ENCODE results near the gene DNAJC25. TPM values are rescaled to one million over a fixed set of nuclear protein-coding genes. Genes with fewer than 3 reads are reported as not detected.

The DNAJC25 gene
- total and polyA plus RNA-seq, 2 of the 13 experiments (the other 11 are each of a cell fraction or from before 2014, with no cell fraction given) = 5.7 to 10.2 TPM

DNA sequence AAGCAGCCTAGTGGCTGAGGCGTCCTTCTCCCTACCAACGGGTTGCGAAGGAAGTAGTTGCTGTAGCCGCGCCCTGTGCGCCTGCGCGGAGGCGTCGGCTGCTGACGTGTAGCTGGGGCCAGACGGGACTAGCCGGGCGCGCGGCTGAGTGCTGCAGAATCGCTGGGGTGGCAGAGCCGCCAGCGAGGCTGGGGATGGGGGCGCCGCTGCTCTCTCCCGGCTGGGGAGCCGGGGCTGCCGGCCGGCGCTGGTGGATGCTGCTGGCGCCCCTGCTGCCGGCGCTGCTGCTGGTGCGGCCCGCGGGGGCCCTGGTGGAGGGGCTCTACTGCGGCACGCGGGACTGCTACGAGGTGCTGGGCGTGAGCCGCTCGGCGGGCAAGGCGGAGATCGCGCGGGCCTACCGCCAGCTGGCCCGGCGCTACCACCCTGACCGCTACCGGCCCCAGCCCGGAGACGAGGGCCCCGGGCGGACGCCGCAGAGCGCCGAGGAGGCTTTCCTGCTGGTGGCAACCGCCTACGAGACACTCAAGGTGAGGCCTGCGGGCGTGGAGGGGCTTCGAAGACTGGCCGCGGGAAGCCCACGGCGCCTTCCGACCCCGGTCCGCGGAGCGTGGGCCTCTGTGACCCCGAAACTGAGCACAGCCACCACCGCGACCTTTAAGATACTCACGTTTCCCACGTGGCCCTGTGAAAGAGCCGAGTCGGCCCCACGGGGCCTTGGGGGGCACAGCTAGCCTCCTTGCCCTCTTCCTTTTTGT is at the start of gene DNAJC25 (continued):
- TF ChIP-seq, protein P1, sequence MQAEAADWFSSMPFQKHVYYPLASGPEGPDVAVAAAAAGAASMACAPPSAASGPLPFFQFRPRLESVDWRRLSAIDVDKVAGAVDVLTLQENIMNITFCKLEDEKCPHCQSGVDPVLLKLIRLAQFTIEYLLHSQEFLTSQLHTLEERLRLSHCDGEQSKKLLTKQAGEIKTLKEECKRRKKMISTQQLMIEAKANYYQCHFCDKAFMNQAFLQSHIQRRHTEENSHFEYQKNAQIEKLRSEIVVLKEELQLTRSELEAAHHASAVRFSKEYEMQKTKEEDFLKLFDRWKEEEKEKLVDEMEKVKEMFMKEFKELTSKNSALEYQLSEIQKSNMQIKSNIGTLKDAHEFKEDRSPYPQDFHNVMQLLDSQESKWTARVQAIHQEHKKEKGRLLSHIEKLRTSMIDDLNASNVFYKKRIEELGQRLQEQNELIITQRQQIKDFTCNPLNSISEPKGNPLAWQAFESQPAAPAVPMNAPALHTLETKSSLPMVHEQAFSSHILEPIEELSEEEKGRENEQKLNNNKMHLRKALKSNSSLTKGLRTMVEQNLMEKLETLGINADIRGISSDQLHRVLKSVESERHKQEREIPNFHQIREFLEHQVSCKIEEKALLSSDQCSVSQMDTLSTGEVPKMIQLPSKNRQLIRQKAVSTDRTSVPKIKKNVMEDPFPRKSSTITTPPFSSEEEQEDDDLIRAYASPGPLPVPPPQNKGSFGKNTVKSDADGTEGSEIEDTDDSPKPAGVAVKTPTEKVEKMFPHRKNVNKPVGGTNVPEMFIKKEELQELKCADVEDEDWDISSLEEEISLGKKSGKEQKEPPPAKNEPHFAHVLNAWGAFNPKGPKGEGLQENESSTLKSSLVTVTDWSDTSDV (CRISPR knock-in tag; IDR thresholded peaks at IDR 0.05) = no peak
- TF ChIP-seq, protein P2, sequence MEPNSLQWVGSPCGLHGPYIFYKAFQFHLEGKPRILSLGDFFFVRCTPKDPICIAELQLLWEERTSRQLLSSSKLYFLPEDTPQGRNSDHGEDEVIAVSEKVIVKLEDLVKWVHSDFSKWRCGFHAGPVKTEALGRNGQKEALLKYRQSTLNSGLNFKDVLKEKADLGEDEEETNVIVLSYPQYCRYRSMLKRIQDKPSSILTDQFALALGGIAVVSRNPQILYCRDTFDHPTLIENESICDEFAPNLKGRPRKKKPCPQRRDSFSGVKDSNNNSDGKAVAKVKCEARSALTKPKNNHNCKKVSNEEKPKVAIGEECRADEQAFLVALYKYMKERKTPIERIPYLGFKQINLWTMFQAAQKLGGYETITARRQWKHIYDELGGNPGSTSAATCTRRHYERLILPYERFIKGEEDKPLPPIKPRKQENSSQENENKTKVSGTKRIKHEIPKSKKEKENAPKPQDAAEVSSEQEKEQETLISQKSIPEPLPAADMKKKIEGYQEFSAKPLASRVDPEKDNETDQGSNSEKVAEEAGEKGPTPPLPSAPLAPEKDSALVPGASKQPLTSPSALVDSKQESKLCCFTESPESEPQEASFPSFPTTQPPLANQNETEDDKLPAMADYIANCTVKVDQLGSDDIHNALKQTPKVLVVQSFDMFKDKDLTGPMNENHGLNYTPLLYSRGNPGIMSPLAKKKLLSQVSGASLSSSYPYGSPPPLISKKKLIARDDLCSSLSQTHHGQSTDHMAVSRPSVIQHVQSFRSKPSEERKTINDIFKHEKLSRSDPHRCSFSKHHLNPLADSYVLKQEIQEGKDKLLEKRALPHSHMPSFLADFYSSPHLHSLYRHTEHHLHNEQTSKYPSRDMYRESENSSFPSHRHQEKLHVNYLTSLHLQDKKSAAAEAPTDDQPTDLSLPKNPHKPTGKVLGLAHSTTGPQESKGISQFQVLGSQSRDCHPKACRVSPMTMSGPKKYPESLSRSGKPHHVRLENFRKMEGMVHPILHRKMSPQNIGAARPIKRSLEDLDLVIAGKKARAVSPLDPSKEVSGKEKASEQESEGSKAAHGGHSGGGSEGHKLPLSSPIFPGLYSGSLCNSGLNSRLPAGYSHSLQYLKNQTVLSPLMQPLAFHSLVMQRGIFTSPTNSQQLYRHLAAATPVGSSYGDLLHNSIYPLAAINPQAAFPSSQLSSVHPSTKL (CRISPR knock-in tag; IDR thresholded peaks at IDR 0.05) = no peak; the same call in 1 of the 2 replicates
- no peak; the same call in 1 of the 2 replicates for TF ChIP-seq ZMAT3 (CRISPR knock-in tag; conservative IDR thresholded peaks at IDR 0.05)
- peak; percentile 42 for TF ChIP-seq AGO1 (IDR thresholded peaks at IDR 0.05; ENCODE audit: low read depth, low read length, poor library complexity, severe bottlenecking)
- no peak for TF ChIP-seq ZNF468 (CRISPR knock-in tag; IDR thresholded peaks at IDR 0.05)
- TF ChIP-seq ZNF136 (CRISPR knock-in tag; IDR thresholded peaks at IDR 0.05; ENCODE audit: low read depth) = 0 out of 2 replicates have a peak, but pooled peaks have one; percentile 37
- TF ChIP-seq NRL (CRISPR knock-in tag; IDR thresholded peaks at IDR 0.05; ENCODE audit: borderline replicate concordance) = peak; percentile 68; the same call in 1 of the 2 replicates
- peak; percentile 65 for TF ChIP-seq ZNF18 (CRISPR knock-in tag; IDR thresholded peaks at IDR 0.05; ENCODE audit: insufficient replicate concordance)
- TF ChIP-seq TP53 (CRISPR knock-in tag; conservative IDR thresholded peaks at IDR 0.05) = no peak
- no peak for TF ChIP-seq HDAC2 (CRISPR knock-in tag; IDR thresholded peaks at IDR 0.05)
- peak; percentile 85 for TF ChIP-seq ERF (CRISPR knock-in tag; IDR thresholded peaks at IDR 0.05)
- TF ChIP-seq XRCC5 (optimal IDR thresholded peaks at IDR 0.05; ENCODE audit: low read length) = no peak
- TF ChIP-seq NFYC (CRISPR knock-in tag; IDR thresholded peaks at IDR 0.05) = no peak; the same call in 1 of the 2 replicates
- TF ChIP-seq PHF5A (CRISPR knock-in tag; IDR thresholded peaks at IDR 0.05; ENCODE audit: low read depth, unreplicated experiment) = no peak
- TF ChIP-seq TAF15 (IDR thresholded peaks at IDR 0.05; ENCODE audit: low read depth, low read length, poor library complexity, severe bottlenecking) = no peak
- TF ChIP-seq ZKSCAN8 (CRISPR knock-in tag; IDR thresholded peaks at IDR 0.05; ENCODE audit: borderline replicate concordance) = no peak
- peak; percentile 11; the same call in 1 of the 2 replicates for TF ChIP-seq ZNF205 (CRISPR knock-in tag; IDR thresholded peaks at IDR 0.05)
- peak; percentile 22 for TF ChIP-seq ZC3H13 (CRISPR knock-in tag; IDR thresholded peaks at IDR 0.05)
- peak; percentile 83 for TF ChIP-seq RFX1 (IDR thresholded peaks at IDR 0.05)
- peak; percentile 96 for TF ChIP-seq TAF1 (CRISPR knock-in tag; IDR thresholded peaks at IDR 0.05)
- no peak; the same call in 1 of the 2 replicates for TF ChIP-seq CEBPG (CRISPR knock-in tag; IDR thresholded peaks at IDR 0.05)
- TF ChIP-seq SOX13 (IDR thresholded peaks at IDR 0.05) = no peak
- TF ChIP-seq SOX13 (CRISPR knock-in tag; conservative IDR thresholded peaks at IDR 0.05 in 1 of 2, IDR thresholded peaks at IDR 0.05 in 1 of 2) = no peak; a peak in 1 of 4 replicates

Data from HepG2 (cell line).